Colonic mucosa (tissue), 4 donors: Measurements from ENCODE around the gene CLDN19. TPM values are rescaled to one million over a fixed set of nuclear protein-coding genes. Genes with fewer than 3 reads are reported as not detected.

Source experiments
- DNase-seq: peaks from one replicate; pipeline ENCODE4 v3.0.0-alpha.2; 2020
- H3K27ac ChIP-seq: fragments of 200-600 bp; one replicate; pipeline ENCODE4 v1.8.0; 2021
- H3K27me3 ChIP-seq: fragments of 200-600 bp; one replicate; pipeline ENCODE4 v1.8.0; 2021
- H3K36me3 ChIP-seq: fragments of 200-600 bp; one replicate; pipeline ENCODE4 v1.8.0; 2021
- H3K4me1 ChIP-seq: fragments of 200-600 bp; one replicate; pipeline ENCODE4 v1.8.0; 2021; ENCODE audit warnings: mild to moderate bottlenecking
- H3K4me3 ChIP-seq: fragments of 200-600 bp; one replicate; pipeline ENCODE4 v1.8.0; 2021
- H3K9ac ChIP-seq, 2 donors: one replicate each; pipeline ENCODE4 v1.7.0; 2013; ENCODE audit warnings: control low read depth in 2 of 2, low read depth in 2 of 2, low read length in 2 of 2
- H3K9me3 ChIP-seq: fragments of 200-600 bp; one replicate; pipeline ENCODE4 v1.8.0; 2021
- intact Hi-C: fragments of 100-400 bp; cut with DNase I; formaldehyde crosslinking; loops from one replicate; pipeline ENCODE4 v1.14.1; 2022
- total RNA-seq, 2 donors: library from RNA; stranded (reverse); fragmentation: NEBNext Ultra II Directional in 1 of 2; extraction: Animal tissue kit (Norgen Biotek cat#: 25700) in 1 of 2; gene quantifications; one replicate each; pipeline ENCODE4 v1.2.1, GENCODE V29; 2021
- TF ChIP-seq, protein P1 (sequence below): fragments of 200-600 bp; IDR thresholded peaks from one replicate; pipeline ENCODE4 v1.8.0; 2022; ENCODE audit warnings: antibody characterized with exemption, mild to moderate bottlenecking
- donor health status: healthy.
- donor health status: DM: no; HTN: no; CAD: no.
- donor health status: DM: no; HTN: no; CAD: no.

Gene CLDN19
- total RNA-seq, 2 donors from 2014 or later, result not detected

DNA sequence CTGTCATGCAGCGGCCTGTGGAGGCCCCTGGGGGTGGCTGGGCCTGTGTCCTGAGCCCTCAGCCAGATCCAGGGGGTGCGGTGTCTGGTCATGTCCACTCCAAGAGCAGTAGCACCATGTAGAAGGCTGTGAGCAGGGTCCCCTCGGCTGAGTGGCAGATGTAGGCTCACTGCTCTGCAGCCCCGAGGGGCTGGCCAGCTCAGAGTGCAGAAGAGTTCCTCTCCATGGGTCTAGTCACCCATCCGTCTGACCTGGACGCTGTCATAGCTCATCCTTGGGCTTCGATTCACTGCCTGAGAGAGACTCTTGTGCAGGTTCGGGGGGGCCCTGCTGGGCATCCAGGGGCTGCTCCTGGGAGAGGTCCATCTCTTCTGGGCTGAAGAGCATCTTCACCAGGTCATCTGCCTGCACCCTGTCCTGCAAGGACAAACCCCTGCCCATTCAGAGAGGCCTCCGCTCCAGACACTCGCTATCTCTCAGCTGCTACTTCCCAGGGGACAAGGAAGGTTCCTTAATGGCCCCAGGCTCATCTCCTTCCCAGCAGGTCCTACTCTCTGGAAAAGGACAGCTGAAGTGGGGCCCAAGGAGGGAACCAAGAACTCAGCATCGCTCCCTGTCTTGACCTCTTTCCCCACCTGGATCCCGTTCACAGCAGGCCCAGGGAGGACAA, 6.5 kb upstream of the CLDN19 start:
- Histone ChIP-seq H3K4me1 (no peaks in the 10 kb centered on the region), H3K9ac (no peak overlapping the region), H3K36me3 (no peaks in the 10 kb centered on the region), H3K9me3 (no peaks in the 10 kb centered on the region), H3K27me3 (no peaks in the 10 kb centered on the region), H3K4me3 (no peak overlapping the region), H3K27ac (no peak overlapping the region)
- TF ChIP-seq, protein P1, sequence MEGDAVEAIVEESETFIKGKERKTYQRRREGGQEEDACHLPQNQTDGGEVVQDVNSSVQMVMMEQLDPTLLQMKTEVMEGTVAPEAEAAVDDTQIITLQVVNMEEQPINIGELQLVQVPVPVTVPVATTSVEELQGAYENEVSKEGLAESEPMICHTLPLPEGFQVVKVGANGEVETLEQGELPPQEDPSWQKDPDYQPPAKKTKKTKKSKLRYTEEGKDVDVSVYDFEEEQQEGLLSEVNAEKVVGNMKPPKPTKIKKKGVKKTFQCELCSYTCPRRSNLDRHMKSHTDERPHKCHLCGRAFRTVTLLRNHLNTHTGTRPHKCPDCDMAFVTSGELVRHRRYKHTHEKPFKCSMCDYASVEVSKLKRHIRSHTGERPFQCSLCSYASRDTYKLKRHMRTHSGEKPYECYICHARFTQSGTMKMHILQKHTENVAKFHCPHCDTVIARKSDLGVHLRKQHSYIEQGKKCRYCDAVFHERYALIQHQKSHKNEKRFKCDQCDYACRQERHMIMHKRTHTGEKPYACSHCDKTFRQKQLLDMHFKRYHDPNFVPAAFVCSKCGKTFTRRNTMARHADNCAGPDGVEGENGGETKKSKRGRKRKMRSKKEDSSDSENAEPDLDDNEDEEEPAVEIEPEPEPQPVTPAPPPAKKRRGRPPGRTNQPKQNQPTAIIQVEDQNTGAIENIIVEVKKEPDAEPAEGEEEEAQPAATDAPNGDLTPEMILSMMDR, result no peak
- DNase-seq, result no peak
- intact Hi-C loops, result loop anchor here (5.0 to 10.0 kb wide), 2 partner anchors 169 to 402 kb away; no protein-coding TSS in a partner anchor

DNA sequence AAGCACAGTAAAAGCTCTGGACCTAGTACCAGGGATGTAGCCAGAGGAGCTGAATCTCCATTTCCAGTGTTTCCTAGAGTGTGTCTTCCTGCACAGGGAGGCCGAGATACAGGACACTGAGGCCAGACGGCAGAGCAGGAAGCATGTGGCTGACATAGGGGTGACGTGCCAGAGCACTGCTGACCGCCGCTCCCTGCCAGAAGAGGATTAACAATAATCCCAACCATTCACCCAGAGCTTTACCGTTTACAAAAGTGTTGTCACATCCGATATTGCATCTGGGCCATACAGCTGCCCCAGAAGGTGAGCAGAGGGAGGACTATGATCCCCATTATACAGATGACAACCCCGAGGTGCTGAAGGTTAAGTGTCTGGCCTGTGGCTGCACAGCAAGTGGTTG, 5.8 kb upstream of the CLDN19 start:
- Histone ChIP-seq H3K4me1 (no peaks in the 10 kb centered on the region), H3K4me3 (no peak overlapping the region), H3K27ac (no peak overlapping the region), H3K36me3 (no peaks in the 10 kb centered on the region), H3K9me3 (no peaks in the 10 kb centered on the region), H3K9ac (no peak overlapping the region), H3K27me3 (no peaks in the 10 kb centered on the region)
- no peak for DNase-seq
- TF ChIP-seq, protein P1, result no peak
- intact Hi-C loops, result loop anchor here (5.0 to 10.0 kb wide), 2 partner anchors 169 to 401 kb away; no protein-coding TSS in a partner anchor

DNA sequence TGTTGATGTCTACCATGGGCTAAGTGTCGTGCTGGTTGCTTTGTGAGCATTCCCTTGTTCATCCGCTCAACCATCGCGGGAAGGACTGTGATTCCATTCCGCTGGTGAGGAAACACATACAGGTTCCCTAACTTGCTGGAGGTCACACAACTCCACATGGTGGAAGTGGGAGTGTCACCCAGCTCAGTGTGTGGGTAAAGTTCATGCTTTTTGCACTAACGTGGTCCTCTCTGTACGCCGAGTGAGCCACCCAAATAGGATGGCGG, 4.0 kb upstream of the CLDN19 start:
- intact Hi-C loops, result loop anchor here (10.0 kb wide), 1 partner anchor 399 kb away; no protein-coding TSS in a partner anchor
- no peaks in the 10 kb centered on the region for H3K9me3 ChIP-seq
- H3K27ac ChIP-seq, result no peak overlapping the region
- H3K27me3 ChIP-seq, result no peaks in the 10 kb centered on the region
- H3K36me3 ChIP-seq, result no peaks in the 10 kb centered on the region
- DNase-seq, result no peak
- H3K9ac ChIP-seq, result no peak overlapping the region
- no peak overlapping the region for H3K4me3 ChIP-seq
- TF ChIP-seq, protein P1, result no peak
- H3K4me1 ChIP-seq, result no peaks in the 10 kb centered on the region

DNA sequence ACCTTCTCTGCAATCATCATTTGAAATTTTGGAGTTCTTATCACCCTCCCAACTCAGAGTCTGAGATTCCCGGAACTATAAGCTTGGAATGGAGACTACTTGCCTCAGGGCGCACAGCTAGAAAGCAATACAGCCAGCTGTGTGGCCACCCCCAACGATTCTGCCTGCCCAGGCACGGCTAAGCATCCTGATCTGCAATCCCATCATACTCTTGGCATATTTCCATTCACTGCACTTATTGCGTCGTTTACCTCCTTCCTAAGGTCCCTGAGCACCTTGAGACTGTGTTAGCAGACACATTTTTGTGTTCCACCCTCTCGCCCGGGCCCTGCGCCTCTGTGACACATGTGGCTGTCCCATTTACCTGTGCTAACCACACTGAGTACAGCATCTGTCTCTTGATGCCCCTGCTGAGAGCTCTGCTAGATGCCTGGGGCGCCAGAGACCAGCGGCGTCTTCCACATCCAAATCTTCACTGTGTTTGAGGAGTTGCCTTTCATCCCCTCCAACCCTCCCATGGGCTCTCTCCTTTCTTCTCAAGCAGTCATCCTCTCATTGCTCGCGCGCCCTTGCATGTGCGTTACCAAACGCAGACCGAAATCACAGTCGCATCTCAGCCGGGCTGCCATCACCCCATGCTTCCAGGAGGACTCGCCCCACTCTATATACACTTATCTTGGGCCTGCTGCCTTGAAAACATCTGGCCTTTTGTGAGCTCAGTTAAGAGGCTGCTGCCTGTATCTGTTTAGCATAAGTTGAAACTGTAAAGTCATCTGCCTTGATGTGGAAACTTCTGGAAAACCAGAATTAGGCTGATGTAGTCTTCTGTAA, 3.5 kb upstream of the CLDN19 start:
- no peaks in the 10 kb centered on the region for H3K4me1 ChIP-seq
- no peaks in the 10 kb centered on the region for H3K9me3 ChIP-seq
- no peaks in the 10 kb centered on the region for H3K36me3 ChIP-seq
- H3K27ac ChIP-seq, result no peak overlapping the region
- TF ChIP-seq, protein P1, result no peak
- DNase-seq, result no peak
- H3K9ac ChIP-seq, result no peak overlapping the region
- no peak overlapping the region for H3K4me3 ChIP-seq
- H3K27me3 ChIP-seq, result no peaks in the 10 kb centered on the region
- intact Hi-C loops, result loop anchor here (10.0 kb wide), 1 partner anchor 399 kb away; no protein-coding TSS in a partner anchor

DNA sequence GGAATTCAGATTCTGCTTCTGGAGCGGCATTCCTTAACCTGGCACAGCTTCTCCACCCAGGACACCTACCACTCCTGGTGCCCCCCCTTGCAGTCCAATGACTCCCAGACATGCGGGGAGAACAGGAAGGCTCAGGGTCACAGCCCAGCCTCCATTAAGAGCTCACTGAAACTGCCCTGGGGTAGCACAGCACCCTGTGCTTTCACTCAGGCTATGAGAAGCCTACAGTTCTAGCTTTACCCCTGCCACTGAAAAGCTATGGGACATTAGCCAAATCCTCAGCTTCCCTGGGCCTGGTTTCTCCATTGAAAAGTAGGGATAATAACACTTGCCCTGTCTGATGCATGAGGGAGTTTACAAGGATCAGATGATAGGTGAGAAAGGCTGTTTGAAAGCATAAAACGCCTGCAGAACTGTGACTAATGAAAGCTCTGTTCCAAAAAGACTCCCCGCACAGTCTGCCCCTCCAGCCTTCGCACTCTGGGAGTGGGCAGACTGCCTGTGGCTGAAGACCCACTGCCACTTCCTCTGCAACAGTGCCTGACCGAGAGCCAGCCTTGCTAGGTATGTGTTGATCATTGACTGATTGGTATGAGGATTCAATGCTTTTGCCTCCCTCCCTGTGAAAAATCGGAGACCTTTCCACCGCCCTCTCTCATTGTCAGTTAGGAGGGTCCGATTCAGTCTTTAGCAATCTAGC, 2.7 kb upstream of the CLDN19 start:
- Histone ChIP-seq H3K27ac (no peak overlapping the region), H3K4me1 (no peaks in the 10 kb centered on the region), H3K4me3 (no peak overlapping the region), H3K27me3 (no peaks in the 10 kb centered on the region), H3K9me3 (no peaks in the 10 kb centered on the region), H3K9ac (no peak overlapping the region), H3K36me3 (no peaks in the 10 kb centered on the region)
- DNase-seq, result no peak
- TF ChIP-seq, protein P1, result no peak
- intact Hi-C loops, result loop anchor here (10.0 kb wide), 1 partner anchor 398 kb away; no protein-coding TSS in a partner anchor
